ENCODE results near the gene EID3.
"Not testable (repeated sequence)": the region's sequence is repeated elsewhere in the genome, so short reads cannot be mapped to it uniquely, and the experiment has no call there.

EID3 gene

DNA sequence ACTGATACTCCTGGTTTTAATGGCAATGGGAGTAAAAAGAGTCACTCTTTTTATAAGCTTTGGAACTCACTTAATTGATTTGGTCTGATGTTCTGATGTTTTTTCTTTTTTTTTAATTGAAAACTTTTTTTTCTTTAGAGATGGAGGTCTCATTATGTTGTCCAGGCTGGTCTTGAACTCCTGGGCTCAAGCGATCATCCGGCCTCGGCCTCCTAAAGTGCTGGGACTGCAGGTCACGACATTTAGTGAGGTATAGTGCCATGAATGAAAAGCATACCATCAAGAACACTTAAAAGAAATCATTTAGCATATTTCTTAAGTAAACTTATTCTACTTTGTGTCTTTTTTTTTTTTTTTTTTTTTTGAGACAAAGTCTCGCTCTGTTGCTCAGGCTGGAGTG lies 12.7 kb upstream of the EID3 start:
- DNase-seq = no peak

DNA sequence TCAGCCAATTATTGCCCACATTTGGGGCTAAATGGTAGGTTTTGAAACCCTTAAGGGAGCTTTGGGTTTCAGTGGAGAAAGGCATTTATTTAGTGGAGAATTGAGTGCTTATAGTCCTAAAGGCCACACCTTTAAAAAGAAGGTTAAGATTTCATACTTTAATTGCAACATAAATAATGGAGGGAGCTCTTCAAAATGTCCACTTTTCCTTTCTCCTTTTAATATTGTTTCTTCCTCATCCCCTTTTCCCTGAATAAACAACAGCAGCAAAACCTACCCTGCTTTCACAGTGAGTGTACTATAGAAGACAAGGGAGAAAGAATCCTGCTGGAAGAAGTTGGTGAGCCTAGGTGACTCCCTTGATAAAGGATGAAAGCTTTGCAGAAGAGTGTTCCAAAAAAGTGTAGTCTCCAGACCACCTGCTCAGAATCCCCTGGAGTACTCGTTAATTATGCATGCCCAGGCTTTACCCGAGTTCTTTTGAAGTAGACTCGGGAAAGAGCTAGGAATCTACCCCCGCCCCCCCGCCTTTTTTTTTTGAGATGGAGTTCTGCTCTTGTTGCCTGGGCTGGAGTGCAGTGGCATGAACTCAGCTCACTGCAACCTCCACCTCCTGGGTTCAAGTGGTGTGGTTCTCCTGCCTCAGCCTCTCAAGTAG lies 11.5 kb upstream of the EID3 start:
- no peak for DNase-seq

DNA sequence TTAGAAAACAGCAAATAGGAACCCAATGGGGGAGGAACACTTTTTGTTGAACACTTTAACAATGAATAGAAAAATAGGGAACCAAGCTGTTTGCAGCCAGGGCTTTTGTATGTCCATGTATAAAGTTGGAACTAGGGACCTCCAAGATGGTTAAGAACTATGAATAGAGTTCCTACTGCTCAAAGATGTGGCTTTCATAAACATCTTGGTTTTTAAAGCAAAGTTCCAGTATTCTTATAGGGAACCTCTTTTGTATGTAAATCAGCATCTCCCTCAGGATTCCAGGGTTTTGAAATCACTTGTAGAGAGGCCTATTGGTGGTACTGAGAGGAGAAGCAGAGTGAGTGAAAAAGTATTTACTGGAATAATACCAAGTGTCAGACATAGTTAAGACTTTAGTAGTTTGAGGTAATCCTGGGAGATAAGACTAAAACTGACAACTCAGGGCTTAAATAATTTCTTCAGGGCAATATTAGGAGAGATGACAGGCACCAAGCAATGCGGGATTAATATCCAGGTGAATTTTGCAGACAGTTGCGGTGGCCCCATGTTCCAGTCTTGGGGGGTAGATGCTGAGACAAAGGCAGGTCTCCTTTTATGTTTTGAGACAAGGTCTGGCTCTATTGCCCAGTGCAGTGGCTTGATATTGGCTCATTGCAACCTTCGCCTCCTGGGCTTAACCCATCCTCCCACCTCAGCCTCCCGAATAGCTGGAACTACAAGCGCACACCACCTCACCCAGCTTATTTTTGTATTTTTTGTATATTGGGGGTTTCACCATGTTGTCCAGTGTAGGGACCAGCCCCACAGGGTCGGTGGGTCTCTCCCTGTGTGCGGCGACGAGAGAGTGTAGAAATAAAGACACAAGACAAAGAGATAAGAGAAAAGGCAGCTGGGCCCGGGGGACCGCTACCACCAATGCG lies 10.4 kb upstream of the EID3 start:
- no peak for DNase-seq

DNA sequence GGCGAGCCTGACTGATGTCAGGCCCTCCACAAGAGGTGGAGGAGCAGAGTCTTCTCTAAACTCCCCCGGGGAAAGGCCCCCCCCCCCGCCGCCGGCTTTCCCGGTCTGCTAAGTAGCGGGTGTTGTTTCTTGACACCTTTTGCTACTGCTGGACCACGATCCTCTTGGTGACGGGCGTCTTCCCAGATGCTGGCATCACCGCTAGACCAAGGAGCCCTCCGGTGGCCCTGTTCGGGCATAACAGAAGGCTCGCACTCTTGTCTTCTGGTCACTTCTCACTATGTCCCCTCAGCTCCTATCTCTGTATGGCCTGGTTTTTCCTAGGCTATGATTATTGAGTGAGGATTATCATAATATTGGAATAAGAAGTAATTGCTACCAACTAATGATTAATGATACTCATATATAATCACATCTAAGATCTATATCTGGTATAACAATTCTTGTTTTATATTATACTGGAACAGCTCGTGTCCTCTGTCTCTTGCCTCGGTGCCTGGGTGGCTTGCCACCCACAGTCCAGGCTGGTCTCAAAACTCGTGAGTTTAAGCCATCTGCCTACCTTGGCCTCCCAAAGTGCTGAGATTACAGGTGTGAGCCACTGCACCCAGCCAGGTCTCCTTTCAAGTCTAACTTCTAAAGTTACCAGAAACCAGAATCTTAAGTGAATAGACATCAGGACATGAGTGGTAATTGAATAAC lies 9.2 kb upstream of the EID3 start:
- DNase-seq = not testable (repeated sequence)

DNA sequence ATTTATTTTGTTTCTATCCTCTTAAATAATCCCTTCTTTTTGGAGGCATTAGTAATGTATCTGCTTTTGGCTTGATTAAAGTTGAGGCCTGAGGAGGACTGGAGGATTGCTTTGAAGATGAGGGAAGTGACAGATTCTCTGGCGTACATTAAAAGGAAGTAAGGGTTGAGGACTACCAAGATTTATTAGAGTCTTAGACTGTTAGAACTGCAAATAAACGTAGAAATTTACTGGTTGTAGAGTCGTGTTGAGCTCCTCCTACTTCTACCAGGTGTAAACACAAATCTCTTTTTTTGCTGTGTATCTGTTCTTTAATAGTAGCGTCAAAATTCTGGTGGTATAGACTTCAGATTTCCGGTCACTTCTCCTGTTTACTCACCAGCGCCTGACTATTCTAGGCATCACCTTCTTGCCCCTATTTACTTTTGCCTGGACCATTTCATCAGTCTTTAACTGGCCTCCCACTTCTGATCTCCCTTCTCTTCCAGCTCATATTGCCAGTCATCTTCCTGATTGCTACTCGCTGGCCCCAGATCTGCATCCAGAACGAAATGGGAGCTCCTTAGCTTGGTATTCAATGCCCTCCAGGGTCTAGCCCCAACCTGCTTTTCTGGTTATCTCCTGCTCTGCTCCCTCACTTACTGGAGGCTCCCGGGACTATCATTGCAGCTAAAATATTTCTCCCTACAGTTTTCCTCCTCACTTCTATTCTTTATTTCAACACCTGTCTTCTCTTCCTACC lies 8.4 kb upstream of the EID3 start:
- no peak for DNase-seq

DNA sequence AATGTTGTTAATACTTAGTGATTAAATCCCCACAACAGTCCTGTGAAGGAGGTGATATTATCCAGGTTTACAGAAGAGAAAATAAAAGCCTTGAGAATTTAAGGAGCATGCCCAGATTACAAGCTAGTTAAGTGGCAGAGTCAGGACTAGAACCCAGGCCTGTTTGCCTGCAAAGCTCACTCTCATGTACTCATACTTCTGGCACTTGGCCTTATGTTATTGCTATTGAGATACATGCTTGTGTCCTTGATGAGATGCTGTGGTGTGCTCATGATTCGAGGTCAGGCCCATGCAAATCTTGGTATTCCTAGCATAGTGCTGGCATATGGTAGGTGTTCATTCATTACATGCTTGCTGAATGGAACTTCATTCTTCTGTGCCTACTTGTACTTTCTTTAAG lies 7.6 kb upstream of the EID3 start:
- no peak for DNase-seq

DNA sequence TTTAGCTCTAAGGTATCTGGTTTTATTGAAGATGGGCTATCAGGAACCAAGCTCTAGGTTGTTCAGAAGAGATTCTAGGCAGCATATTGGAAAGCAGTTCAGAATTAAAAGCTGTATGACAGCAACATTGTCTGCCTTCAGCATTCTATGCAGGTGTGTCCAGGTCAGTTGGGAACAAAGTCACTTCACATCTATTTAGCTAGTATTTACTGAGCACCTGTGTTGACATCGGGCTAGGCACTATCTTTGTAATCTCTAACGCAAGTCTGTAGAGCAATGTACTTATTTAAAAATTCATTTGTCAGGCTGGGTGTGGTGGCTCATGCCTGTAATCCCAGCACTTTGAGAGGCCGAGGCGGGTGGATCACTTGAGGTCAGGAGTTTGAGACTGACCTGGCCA lies 6.8 kb upstream of the EID3 start:
- no peak for DNase-seq

DNA sequence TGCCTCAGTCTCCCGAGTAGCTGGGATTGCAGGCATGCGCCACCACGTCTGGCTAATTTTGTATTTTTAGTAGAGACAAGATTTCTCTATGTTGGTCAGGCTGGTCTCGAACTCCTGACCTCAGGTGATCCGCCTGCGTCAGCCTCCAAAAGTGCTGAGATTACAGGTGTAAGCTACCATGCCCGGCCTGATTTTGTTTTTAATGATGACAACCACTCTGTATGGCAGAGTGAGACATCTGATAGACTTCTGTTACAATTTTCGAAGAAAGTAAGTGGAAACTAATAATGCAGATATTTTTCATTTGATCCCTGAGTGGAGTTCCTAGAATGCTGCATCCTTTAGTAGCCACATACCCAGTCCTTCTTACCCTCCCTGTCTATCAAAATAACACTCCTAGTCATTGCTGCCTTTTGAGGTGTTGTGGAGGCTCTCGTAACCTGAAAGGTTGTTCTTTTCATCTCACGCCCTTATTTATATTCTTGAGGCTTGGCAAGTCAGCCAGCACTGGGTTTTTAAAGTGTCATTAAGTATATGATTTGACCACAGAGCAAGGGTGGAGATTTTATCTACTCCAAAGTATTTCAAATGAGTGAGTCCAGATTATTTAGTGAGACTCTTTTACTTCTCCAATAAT lies 5.9 kb upstream of the EID3 start:
- no peak for DNase-seq

DNA sequence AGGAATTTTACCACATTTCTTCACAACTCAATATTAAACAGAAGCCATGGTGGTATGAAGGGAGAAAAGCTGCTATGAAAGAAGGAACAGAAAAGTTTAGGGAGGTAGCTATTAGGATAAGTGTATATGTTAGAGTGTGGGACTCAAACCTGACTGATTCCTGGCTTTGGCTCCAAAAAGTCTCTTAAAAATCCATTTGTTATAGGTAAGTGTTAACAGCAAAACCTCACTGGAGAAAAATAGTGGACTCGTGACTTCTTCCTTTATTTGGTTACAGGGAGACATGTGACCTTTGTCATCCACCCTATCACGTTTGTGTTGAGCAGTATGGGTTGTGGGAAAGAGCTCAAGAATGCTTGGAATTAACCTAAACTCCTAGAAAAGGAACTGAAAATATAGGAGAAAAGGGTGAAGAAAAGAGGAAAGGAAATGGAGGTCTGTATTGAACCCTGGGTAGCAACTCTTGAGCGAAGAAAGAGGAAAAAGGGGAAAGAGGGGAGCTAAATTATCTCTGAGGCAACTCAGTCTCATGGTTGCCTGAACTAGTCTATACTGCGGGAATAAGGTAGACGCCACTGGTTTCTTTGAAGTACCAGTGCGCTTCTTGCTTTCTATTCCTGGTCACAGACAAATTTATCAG lies 3.6 kb upstream of the EID3 start:
- DNase-seq = no peak

DNA sequence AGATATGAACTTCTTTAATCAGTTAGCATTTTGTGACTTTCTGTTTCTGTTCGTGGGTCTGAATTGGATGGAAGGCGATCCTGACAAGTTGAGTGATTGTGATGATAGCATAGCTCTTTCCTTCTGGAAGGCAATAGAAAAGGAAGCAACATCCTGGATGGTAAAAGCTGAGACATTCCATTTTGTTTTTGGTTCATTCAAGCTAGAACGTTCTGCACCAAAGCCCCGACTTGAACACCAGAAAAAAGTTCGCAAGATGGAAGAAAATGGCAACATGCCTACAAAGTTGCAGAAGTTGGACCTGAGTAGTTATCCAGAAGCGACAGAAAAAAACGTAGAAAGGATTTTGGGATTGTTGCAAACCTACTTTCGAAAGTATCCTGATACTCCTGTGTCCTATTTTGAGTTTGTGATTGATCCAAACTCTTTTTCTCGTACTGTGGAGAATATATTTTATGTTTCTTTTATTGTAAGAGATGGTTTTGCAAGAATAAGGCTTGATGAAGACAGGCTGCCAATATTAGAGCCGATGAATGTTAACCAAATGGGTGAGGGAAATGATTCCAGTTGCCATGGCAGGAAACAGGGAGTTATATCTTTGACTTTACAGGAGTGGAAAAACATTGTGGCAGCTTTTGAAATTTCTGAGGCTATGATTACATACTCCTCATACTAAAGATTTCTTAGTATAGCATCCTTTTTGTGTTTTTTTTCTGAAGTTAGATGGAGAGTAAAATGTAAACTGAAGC lies 896 bp downstream of the EID3 start:
- DNase-seq = no peak

DNA sequence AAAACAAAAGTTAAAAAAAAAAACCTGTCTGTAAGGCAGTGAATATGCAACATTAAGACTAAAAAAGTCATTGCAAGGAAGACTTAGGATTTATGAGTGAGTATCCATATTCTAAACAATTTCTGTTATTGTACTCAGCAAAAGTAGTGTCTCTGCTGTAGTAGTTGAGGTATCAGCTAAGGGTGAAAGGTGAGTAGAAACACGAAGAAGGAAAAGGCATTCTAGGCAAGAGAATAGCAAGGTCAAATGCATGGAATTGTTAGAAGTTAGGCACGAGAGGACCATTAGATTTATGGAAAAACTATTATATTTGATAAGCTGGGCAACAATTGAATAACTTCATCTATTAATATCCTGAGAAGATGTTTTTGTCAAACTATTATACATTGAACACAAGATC lies 1.8 kb downstream of the EID3 start:
- no peak for DNase-seq

DNA sequence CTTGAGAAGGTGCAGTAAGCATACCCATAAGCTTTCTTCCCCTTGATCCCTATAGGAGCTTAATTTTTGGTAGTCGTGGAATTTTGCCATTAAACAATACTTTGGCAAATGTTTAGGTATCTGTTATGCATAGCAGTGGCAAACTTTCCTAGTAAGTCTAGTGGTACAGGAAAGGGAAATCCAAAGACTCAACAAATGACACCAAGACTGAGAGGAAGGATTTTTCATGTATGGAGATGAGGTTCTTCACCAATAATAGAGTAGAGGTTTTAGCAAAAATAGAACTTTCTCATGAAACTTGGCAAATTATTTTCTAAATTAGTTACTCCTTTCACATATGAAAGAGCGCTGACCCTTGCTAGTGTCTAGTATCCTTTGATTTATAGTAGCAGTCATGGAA lies 2.8 kb downstream of the EID3 start:
- no peak for DNase-seq

DNA sequence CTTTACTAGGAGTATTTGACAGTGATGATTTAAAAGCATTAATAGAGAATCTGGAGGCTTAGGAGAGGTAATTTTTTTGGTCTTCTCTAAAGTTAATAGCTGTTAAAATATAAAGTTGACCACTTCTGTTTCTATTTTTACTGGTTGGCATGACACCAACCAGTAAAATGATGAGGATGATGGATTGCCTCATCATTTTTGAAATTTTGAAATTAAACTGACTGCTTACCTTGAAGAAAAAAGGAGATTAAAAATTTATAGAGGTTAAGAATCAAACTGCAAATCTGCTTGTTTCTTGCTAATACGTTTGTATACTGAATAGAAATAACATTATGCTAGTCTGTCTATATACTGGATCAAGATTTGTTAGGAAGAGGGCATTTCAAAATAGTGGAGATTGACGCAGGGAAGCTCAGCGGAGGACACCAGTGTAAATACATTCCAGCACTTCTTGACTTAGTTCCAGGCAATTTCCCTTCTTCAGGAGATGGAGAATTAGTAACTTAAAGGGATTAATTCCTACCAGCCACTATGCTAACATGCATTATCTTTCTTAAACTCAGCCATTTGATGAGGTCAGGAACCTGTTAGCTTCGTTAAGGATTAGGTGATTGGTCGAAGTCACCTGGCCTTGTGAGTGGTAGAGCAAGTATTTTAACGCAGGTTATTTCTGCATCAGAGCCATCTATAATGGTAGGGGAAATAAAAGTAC lies 3.6 kb downstream of the EID3 start:
- DNase-seq = no peak

DNA sequence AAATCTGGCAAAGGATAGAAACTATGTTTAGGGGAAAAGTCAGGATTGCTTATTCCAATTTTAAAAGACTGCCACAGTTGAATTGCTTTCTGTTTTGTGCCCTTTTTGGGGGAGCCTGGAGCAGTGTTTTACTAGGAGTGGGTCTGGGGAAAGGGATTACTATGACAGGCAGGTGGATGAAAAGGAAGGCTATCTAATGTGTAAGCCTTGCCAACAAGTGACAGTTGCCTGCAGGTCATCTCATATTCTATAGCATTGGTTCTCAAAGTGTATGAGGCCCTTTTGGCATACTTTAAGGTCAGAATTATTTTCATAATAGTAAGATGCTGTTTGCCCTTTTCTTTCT lies 4.1 kb downstream of the EID3 start:
- DNase-seq = no peak

DNA sequence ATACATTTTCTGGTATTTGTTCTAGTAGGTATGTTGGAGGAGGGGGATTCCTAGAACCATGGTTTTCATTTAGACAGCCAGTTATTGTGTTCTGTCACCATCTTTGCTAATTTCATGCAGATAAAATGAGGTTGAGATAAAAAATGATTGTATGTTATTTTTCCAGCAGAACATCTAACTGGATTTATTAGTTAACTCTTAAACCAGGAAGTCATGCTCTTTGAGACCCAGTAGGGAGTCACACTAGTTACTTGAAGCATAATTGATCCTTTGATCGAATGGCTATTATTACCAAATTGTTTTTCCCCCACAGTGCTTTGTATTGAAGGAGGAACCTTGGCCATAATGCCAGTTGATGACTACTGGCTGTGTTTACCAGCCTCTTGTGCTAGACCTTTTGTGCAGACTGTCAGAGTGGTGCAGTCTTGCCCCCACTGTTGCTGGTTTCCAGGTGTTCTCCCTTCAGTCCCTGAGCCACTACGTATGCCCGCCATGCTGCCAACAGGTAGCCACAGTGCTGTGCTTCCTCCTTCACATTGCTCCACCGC lies 6.0 kb downstream of the EID3 start:
- DNase-seq = no peak

DNA sequence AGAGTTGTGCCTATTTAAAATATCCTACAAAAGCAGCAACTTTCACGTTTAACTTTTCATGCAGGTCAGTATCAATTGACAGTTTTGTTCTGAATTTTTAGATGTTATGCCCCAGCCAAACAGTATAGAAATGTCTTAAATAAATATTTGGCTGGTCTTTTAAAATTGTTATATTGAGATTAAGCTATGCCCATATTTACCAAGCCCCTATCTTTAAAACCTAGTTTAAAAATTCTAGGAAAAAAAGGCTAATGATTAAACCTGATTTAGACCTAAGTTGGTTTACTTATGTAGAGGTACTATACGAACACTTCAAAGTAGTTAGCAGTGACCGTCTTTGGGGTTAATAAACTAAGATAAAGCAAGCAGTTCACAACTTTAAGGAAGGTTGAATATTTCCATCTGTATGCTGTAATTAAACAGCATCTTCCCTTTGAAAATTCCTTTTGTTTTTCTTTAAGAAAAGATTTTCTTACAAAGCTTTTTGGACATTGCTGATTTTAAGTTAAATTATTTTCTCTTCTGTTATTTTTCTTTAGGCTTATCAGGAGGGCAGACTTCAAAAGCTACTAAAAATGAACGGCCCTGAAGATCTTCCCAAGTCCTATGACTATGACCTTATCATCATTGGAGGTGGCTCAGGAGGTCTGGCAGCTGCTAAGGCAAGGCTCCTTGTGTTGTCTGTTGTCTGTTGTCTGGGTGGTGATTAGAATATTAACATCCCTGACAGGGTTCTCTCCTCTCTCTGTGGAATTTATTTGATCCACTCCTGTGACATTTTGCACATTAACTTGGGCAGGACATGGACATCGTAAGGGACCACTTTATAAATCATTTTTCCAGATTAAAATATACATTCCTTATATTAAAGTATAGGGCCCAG lies 7.5 kb downstream of the EID3 start:
- no peak for DNase-seq

DNA sequence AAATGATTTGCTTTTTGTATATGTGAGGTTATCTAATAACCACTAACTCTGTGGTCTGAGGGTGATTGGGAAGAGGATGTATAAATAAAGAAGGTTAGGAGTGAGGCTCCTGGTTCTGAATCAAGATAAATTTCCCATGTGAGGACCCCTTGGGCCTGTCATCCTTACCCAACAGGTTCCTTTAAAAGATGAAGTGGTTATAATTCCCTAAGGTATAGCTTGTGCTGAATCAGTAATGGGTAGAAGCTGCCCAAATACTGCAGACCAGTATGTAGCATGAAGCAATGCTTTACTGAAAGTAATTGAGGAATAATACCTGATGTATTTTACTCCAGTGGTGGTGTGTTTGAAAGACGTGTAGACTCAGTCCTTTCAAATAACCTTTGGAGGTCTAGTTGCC lies 8.7 kb downstream of the EID3 start:
- no peak for DNase-seq

DNA sequence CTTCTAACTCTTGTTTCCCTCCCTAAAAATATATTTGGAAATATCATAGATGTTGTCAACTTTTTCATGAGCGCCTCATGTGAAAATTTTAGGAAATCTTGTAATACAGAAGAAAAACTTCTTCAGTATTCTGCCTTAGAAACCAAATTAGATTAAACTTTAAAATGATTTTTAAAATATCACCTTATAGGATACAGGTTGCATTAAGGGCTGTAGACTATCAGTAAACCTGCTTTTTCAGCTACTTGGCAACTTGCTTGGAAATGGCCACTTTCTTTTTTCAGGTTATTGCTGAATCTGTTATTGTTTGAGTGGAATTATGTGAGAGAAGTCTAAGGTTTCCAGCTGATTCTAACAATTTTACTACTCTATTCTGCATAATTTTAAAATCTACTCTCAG lies 9.1 kb downstream of the EID3 start:
- no peak for DNase-seq

DNA sequence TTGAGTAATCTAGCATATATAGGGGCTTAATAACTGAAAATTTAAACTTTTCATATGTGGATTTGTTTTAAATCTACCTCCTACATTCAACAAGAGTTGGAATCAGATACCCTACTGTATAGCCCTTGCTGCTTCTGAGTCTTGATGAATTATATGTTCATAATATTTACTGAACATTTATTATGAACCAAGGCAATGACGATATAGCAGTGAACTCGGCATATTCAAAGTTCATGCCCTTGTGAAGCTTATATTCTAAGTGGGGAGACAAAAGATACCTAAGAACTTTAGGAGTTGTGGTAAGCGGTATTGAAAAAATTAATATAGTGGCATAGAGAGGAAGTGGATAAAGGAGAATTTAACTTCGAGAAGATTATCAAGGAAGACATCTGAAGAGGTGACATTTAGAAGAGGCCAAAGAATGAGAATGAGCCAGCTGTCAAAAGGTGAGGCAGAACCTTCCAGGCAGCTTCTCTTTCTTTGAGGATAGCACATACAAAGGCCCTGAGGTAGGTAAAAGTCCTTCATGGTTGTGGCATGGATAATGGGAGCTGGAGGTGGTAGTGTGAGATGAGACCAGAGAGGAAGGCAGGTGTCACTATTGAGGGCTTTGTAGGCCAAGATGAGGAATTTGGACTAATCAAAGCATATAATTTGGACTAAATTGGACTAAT lies 10.2 kb downstream of the EID3 start:
- no peak for DNase-seq

Data from NCI-H1694 (cell line).